Left cardiac atrium (tissue), 4 donors: ENCODE results near the gene MEF2D. TPM values are rescaled to one million over a fixed set of nuclear protein-coding genes. Genes with fewer than 3 reads are reported as not detected.

ENCODE experiments used
- ATAC-seq, 2 donors: fragments of 200-7000 bp; cut with Tn5 transposase; one replicate each; pipeline ENCODE4 v1.9.1; 2020; ENCODE audit warnings: mild to moderate bottlenecking in 2 of 2, moderate library complexity in 2 of 2
- DNase-seq: peaks from one replicate; pipeline ENCODE4 v3.0.0-alpha.2; 2020
- intact Hi-C, 2 donors: fragments of 100-400 bp; cut with DNase I; formaldehyde crosslinking; loops; one replicate each; pipeline versions ENCODE4 v1.14.1 to v1.15.1; 2022 to 2023
- microRNA-seq, 2 donors: library from miRNA; unstranded; fragments of <30 nt; microRNA quantifications; one replicate each; pipeline ENCODE4 v1.2.0, GENCODE V29; 2020
- total RNA-seq, 2 donors: library from RNA; stranded (reverse); fragmentation: NEBNext Ultra II Directional; extraction: Animal tissue kit (Norgen Biotek cat#: 25700); gene quantifications; one replicate each; pipeline ENCODE4 v1.2.1, GENCODE V29; 2021
- donor health status: DM: no; HTN: yes; CAD: no.
- donor health status: DM: no; HTN: yes; CAD: no; lungs with severe emphysema.
- donor health status: DM: yes; HTN: yes; CAD: no.
- donor health status: Dilated cardiomyopathy.

MEF2D gene
- total RNA-seq, 2 donors from 2014 or later, result 69.0 to 81.7 TPM

DNA sequence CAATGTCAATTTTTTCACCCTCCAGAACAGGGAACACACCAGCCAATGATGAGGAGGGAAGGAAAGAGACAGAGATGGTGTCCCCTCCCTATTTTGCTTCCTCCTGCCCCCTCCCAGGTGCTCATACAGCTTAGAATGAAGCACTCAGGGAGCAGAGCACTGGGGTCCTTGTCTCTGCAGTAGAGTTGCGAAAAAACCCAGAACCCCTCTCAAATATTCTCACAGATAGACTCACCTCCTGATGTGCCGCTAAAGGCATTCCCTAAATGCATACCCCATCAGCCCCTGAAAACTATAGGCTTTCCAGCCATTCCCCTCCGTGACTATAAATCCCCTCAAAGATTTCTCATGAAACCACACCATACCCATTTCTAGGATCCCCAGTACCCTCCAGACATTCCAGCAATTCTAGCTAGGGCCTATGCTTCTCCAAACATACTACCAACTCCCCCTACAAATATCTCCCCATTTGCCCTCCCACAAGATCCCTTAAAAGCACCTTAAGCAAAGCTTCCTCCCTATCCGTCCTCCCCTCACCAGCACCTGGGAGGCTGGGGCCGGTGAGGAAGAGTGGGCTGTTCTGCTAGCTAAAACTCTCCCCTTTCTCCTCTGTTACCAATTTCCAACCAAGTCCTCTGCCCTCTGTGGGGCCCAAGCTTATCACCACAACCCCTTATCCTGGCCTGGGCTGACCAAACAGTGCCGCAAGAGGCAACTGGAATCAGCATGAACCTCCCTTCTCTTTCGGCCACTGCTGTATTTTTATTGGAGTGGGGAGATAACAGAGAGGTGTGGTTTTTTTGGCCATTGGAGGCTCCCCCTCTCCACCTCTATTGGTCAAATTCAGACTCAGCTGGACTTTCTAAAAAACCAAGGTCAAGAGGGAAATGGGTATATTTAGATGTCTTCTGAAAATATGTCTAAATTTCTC is 76.9 kb downstream of the MEF2D start:
- intact Hi-C loops, result no loop called here
- DNase-seq (no peak), ATAC-seq (no peak)

DNA sequence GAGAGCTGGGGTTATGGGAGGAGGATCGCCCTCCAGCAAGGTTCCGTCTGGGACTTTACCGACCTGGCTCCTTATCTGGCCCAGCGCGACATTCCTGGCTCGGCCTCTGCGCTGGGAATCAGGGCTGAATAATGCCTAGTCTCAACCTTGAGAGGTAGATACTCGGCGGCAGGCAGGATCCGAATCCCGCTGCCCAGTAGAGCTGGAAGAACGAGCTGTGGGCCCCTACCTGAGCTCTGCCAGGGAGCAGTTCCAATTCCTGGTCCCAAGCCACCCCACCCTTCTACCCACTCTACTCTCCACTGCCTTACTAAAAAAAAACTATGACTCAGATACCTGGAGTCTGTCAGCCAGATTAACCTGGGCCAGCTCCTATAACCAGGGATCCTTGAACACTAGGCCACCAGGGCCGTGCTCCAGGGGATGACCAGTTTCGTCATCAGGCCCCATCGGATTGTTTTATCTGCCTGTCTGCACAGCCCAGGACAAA is 77.9 kb downstream of the MEF2D start:
- ATAC-seq (no peak), DNase-seq (no peak)
- intact Hi-C loops, result no loop called here

DNA sequence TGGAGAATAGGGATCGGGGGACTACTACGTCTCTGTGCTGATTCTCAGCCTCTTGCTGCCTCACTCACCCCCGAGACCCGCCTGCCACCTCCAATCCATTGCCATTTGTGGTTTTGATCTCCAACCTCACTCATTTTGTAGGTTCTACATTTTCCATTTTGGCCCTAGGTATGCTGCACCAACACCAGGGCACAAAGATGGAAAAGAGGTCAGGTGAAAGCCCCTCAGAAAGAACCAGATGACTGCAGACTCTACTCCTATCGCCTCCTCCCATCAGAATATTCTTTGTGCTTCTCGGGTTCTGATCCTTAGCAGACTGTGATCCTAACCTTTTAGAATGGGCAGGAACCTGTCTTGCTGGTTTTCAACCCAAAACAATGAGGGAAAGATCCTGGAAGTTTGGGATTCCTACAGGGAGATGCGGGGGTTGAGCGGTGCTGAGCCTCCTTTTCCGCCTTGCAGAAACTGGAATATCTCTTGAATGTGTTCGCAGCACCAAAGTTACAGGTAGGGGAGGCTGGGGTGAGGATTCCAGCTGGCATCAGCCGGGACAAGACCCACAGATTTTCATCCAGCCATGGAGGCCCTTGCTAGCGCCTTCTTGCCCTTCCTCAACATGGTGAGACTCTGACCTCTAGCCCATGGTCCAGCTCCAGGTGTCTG is 78.5 kb downstream of the MEF2D start:
- DNase-seq (no peak), ATAC-seq (no peak)
- intact Hi-C loops, result no loop called here

DNA sequence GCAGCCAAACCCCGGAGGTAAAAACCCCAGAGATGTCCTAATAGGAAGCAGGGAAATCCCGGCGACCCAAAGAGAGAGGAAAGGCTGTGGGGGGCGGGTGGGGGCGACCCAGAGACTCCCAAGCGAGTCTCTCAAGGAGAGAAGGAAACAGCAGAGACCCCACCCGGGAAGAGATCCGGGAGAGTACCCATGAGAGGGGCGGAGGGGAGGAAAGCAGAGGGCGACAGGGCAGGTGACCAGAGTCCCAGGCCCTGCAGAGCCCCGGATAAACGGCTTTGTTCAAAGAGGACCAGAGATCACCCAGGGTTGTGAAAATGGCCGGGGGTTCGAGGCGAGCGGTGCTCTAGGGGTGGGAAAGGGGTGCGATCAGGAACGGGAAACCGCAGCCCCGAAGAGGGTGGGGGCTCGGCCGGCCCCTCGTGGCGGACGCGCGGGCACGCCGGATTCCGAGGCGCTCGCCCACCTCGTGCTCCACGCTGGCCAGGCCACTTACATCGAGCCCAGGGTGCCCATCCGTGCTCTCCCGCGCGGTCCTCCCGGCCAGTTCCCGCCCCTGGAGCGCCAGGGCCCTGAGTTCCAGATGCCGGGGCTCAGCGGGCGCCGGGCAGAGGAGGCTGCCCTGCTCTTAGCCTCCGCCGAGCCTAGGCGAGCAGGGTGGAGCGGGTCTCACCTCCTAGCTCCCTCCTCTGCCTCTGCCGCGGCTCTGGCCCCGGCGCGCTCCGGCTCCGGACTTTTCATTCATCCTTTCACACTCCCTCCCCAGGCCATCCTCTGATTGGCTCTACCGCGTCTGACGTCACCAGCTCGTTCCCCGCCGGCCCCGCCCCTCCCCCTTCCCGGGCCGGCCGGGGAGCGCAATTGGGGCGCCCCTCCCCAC is 79.3 kb downstream of the MEF2D start:
- DNase-seq (peak; percentile 83), ATAC-seq (peak; percentile 93 to 98)
- intact Hi-C loops, result no loop called here

DNA sequence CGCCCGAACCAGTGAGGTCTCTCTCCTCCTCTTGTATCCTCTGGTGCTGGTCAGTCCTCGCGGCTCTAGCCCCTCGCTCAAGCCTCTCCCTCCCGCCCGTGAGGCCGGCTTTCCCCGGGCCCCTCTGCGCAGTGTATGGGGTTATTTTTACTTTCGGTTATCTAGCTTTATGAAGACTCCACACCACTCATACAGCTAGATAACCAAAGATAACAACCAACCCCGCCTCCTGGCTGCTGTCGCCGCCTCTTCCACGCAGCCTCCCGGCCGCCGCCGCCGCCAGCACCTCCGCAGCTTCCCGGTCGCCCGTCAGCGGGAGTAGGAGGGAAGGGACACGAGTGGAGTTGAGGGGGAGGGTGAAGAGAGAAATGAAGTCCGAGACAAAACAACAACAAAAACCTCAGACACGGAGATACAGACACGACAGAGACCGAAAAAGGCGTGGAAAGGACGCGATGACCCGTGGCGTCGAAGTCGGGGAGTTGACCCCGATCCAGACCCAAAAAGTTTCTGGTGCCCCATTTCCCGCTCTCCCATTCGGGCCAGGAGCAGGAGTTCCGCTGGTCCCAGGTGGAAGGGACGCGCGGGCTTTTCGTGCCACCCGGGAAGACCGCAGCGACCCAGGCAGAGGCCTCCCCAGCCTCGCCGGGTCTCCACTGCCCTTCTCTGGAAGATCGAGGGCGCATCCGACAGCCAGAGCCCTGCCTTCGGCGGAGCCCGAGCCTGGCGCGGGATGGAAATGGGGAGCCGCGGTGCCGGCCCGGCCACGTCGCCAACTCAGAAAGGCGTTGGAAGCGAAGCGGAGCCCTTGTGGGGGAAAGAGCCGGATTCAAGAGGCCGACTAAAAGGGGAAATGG is 80.1 kb downstream of the MEF2D start:
- DNase-seq (no peak), ATAC-seq (peak in 1 of 2 donors; percentile 18)
- intact Hi-C loops, result no loop called here

DNA sequence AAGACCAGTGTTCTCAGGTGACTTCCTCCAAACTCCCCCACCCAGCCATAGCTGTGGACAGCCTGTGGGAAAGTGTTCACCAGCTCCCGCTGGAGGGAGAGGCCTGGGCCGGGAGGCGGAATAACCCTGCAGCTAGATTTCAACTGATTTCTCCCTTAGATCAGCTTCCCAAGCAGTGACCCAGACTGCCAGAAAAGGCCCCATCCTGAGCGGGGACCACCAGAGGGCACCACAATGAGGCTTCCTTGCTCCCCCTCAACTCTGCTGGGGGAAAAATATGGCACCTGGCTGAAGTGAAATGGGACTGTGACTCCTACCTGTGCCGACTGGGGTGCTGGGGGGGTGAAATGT is 80.7 kb downstream of the MEF2D start:
- DNase-seq (no peak), ATAC-seq (no peak)
- intact Hi-C loops, result no loop called here

DNA sequence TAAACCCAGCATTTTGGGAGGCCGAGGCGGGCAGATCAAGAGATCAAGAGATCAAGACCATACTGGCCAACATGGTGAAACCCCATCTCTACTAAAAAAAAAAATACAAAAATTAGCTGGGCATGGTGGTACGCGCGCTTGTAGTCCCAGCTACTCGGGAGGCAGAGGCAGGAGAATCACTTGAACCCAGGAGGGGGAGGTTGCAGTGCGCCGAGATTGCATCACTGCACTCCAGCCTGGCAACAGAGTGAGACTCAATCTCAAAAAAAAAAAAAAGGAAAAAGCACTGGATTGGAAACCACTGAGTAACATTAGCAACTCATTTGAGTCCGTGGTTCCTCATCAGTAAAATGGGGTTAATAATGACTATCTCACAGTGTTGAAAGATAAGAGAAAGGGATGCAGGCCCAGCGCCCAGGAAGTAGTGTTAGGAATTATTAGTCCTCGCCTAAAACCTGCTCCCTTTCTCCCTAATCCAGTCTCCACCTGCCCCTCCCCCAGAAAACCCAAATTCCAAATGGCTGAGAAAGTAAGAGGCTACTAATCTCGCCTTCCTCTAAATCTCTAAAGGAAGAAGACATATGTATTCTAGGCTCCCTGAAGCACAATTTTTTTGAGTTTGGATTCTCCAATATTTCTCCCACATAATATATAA is 82.0 kb downstream of the MEF2D start:
- ATAC-seq (no peak), DNase-seq (no peak)
- intact Hi-C loops, result no loop called here

DNA sequence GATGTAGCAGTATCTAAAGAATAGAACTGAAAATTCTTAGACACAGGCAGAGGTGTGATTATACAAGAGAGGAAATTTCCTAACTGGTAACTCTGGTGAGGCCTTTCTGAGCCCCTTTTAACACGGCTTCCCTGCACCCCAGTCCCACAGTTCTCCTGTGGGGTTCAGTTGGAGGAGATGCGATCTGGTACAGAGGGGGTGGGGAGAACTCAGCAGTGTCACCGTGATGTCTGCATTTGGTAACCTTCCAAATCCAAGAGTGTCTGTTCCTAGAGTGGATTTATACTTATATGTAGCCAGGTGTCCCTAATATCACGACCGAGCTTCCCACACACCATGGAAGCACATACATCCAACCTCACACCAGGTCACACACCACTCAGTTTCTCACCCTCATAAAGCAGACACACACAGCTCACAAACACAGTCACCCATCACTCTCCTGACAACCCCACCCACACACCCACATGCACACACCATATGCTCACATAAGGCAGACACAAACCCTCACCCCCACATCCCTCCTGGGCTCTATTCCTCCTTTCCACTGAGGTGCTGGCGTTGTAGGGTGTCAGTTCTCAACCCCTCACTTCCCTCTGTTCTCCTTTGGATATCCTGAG is 83.1 kb downstream of the MEF2D start:
- no peak for DNase-seq
- ATAC-seq, result no peak
- intact Hi-C loops, result no loop called here

DNA sequence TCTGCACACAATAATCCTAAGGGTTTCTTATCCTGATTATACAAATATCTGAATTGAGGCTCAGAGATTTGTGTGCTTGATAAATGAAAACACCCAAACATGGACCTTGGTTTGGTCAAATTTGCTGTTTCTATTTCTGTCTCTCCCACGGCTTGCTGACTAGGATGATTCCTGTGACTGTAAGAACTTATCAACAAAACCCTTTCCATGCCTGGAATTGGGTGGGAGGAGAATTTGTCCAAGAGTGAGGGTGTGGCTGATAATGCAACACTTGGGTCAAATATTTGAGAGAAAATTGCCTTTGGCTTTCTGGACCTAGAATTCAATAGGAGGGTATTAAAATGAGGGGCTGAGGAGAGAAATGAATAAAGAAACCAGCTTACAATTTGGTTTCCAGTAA is 83.6 kb downstream of the MEF2D start:
- ATAC-seq, result no peak
- intact Hi-C loops, result no loop called here
- DNase-seq, result no peak

DNA sequence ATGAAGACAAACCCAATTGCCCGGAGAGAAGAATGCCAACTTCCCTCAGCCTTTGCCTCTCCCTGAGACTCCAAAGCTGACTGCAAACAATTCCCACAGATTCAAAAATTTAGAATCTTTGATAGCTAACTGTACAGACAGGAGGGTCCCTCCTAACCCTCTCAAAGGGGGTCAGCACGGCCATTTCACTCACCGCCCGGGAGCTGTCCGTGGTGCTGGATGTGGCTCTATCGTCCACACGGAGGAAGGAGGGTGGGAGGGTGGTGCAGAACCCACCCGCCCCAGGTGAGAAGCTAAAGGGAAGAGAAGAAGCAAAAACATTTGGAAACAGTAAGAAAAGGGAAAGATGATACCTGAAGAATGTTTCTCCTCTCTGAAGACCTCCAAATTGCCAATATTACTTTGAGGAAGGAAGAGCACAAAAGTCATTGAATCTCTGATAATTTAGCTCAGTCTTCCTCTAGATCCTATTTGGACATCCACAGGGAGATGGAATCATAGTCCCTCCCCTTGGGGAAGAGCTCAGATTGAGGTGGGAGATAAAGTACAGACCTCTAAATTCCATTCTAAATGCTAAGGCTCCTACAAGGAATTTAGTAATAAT is 86.0 kb downstream of the MEF2D start:
- intact Hi-C loops, result no loop called here
- DNase-seq (no peak), ATAC-seq (no peak)

Small RNA genes lying within 50 kb of the gene (microRNA-seq; reads per million reads assigned to microRNA genes)
- 0 reads per million in 2 donors for gene MIR9-1

Other genes starting within 250 kb of the MEF2D start
- gene SMG5, start 217.9 kb downstream of the MEF2D start, total RNA-seq, result 10 to 100 TPM; 65.9 to 66.4 TPM
- 1 to 10 TPM; 2.0 to 2.3 TPM for gene TMEM79, start 216.4 kb downstream of the MEF2D start, total RNA-seq
- gene GLMP, start 205.1 kb downstream of the MEF2D start, total RNA-seq, result 10 to 100 TPM; 22.7 to 32.2 TPM
- not detected for gene VHLL, start 201.5 kb downstream of the MEF2D start, total RNA-seq
- 100 to 1,000 TPM; 125 to 128 TPM for gene CCT3, start 162.5 kb downstream of the MEF2D start, total RNA-seq
- gene TSACC, start 162.2 kb downstream of the MEF2D start, total RNA-seq, result 1 to 10 TPM in 1 of 2 donors, not detected in 1; 1.0 TPM
- gene RHBG, start 131.6 kb downstream of the MEF2D start, total RNA-seq, result not detected
- gene IQGAP3, start 71.8 kb upstream of the MEF2D start, total RNA-seq, result under 1 TPM; 0.26 to 0.94 TPM
- not detected for gene TTC24, start 78.9 kb upstream of the MEF2D start, total RNA-seq
- 10 to 100 TPM; 91.6 to 95.0 TPM for gene NAXE, start 91.0 kb upstream of the MEF2D start, total RNA-seq
- 10 to 100 TPM; 14.6 to 27.0 TPM for gene GPATCH4, start 100.7 kb upstream of the MEF2D start, total RNA-seq
- 1 to 10 TPM; 1.3 to 1.9 TPM for gene HAPLN2, start 118.6 kb upstream of the MEF2D start, total RNA-seq
- gene BCAN, start 141.3 kb upstream of the MEF2D start, total RNA-seq, result under 1 TPM; 0.29 to 0.47 TPM
- 100 to 1,000 TPM; 224 to 240 TPM for gene NES, start 176.6 kb upstream of the MEF2D start, total RNA-seq
- 1 to 10 TPM; 1.5 TPM for gene CRABP2, start 204.8 kb upstream of the MEF2D start, total RNA-seq
- gene METTL25B, start 227.7 kb upstream of the MEF2D start, total RNA-seq, result 10 to 100 TPM; 14.6 to 20.5 TPM
- 10 to 100 TPM; 15.7 to 18.6 TPM for gene ISG20L2, start 228.0 kb upstream of the MEF2D start, total RNA-seq
- 10 to 100 TPM; 62.9 to 74.0 TPM for gene MRPL24, start 240.3 kb upstream of the MEF2D start, total RNA-seq